HepG2 (cell line): ENCODE measurements around the gene ANXA6. TPM values are rescaled to one million over a fixed set of nuclear protein-coding genes. Genes with fewer than 3 reads are reported as not detected.

Experiments
- ATAC-seq: fragments of 200-7000 bp; cut with Tn5 transposase; 3 replicates; pipeline ENCODE4 v1.9.1; 2020; ENCODE audit warnings: mild to moderate bottlenecking, moderate library complexity
- BruUV-seq: library from RNA; stranded (reverse); fragments of 400-500 nt; replicated peaks from 2 replicates; lab custom pipeline; 2021; lab: Mats Ljungman, UMichigan
- CTCF ChIA-PET: fragments of 300-600 bp; formaldehyde crosslinking; extraction: SDS; loops from one replicate; lab custom pipeline; 2021; ENCODE audit warnings: low total read pairs, inconsistent platforms, low intra/inter-chr PET ratio; lab: Yijun Ruan, JAX
- POLR2A ChIA-PET: fragments of 350-600 bp; sonication (Branson Sonifier 250); formaldehyde crosslinking; loops from one replicate; lab custom pipeline; 2020; ENCODE audit warnings: antibody characterized with exemption, inconsistent platforms; lab: Yijun Ruan, JAX
- DNase-seq: peaks from one replicate; pipeline ENCODE4 v3.0.0-alpha.2; 2015; ENCODE audit warnings: low spot score
- FAIRE-seq: peaks from 3 replicates; lab custom pipeline; 2011; peaks lifted over from hg19 to GRCh38; lab: Jason Lieb, UNC
- H2AFZ ChIP-seq: one replicate; pipeline ENCODE4 v1.6.1; 2011; ENCODE audit warnings: low read length, inconsistent platforms
- H3K27ac ChIP-seq: fragments of 300-600 bp; 3 replicates; pipeline ENCODE4 v1.8.0; 2011; ENCODE audit warnings: mixed run types, mild to moderate bottlenecking, mixed read lengths, low read length, inconsistent platforms; ENCODE audit not compliant: insufficient read depth; ENCODE audit errors: extremely low read length
- H3K27me3 ChIP-seq, 2 experiments: fragments of 200-600 bp in 1 of 2; 2 replicates in 1 of 2; 3 replicates in 1 of 2; pipeline versions ENCODE4 v1.6.0 to v1.8.0; 2011; ENCODE audit warnings: low read length in 2 of 2, mild to moderate bottlenecking in 2 of 2, moderate library complexity in 2 of 2, inconsistent platforms in 1 of 2; ENCODE audit not compliant: insufficient read depth in 2 of 2, control insufficient read depth in 1 of 2
- H3K36me3 ChIP-seq, 2 experiments: fragments of 200-600 bp in 1 of 2; replicated peaks in 1 of 2; 2 replicates in 1 of 2; 3 replicates in 1 of 2; pipeline versions ENCODE4 v1.5.1 to v1.8.0; 2011; ENCODE audit warnings: low read length in 2 of 2, inconsistent platforms in 1 of 2; ENCODE audit not compliant: insufficient read depth in 2 of 2, control insufficient read depth in 1 of 2
- H3K4me1 ChIP-seq: 2 replicates; pipeline ENCODE4 v1.5.1; 2012; ENCODE audit warnings: low read length, inconsistent platforms; ENCODE audit not compliant: insufficient read depth
- H3K4me2 ChIP-seq: 2 replicates; pipeline ENCODE4 v1.6.0; 2011; ENCODE audit warnings: low read depth, low read length, inconsistent platforms
- H3K4me3 ChIP-seq, 3 experiments: fragments of 200-600 bp in 1 of 3; sonication (generic), shearing (Covaris generic) in 1 of 3; replicated peaks in 1 of 3; 2 replicates each; pipeline ENCODE4 v1.5.1; 2011 to 2016; ENCODE audit warnings: low read length in 3 of 3, inconsistent platforms in 2 of 3, low read depth in 2 of 3, mild to moderate bottlenecking in 2 of 3, control low read depth in 1 of 3, mixed read lengths in 1 of 3; ENCODE audit not compliant: insufficient read depth in 1 of 3
- H3K79me2 ChIP-seq: one replicate; pipeline ENCODE4 v1.6.1; 2011; ENCODE audit warnings: low read length, inconsistent platforms; ENCODE audit not compliant: insufficient read depth
- H3K9ac ChIP-seq: 2 replicates; pipeline ENCODE4 v1.6.0; 2011; ENCODE audit warnings: mild to moderate bottlenecking, low read depth, low read length, inconsistent platforms; ENCODE audit not compliant: insufficient read depth
- H3K9me3 ChIP-seq: 2 replicates; pipeline ENCODE4 v1.5.1; 2012; ENCODE audit warnings: mild to moderate bottlenecking, low read length
- H4K20me1 ChIP-seq: 2 replicates; pipeline ENCODE4 v1.6.0; 2011; ENCODE audit warnings: inconsistent platforms, mild to moderate bottlenecking, low read length, moderate library complexity; ENCODE audit not compliant: insufficient read depth
- HES4 ChIP-seq: sonication (generic); formaldehyde crosslinking; IDR thresholded peaks from 2 replicates; pipeline ENCODE4 v1.9.0; 2021; ENCODE audit warnings: mild to moderate bottlenecking, missing genetic modification reagents, borderline replicate concordance
- MAFK ChIP-seq, 2 experiments: IDR thresholded peaks in 1 of 2; conservative IDR thresholded peaks in 1 of 2; 2 replicates each; pipeline ENCODE4 v1.6.1; 2011; ENCODE audit warnings: improper control_type of control experiment in 2 of 2, low read length in 2 of 2
- RBM39 ChIP-seq: fragments of 200-400 bp; formaldehyde crosslinking; IDR thresholded peaks from one replicate; pipeline ENCODE4 v1.6.1; 2018; ENCODE audit warnings: antibody characterized with exemption, mild to moderate bottlenecking, low read depth, low read length; ENCODE audit not compliant: poor library complexity, severe bottlenecking
- ZNF512 ChIP-seq: sonication (generic); formaldehyde crosslinking; IDR thresholded peaks from 2 replicates; pipeline ENCODE4 v1.4.0; 2020; ENCODE audit warnings: mild to moderate bottlenecking, missing genetic modification reagents
- ZNF772 ChIP-seq: sonication (generic); formaldehyde crosslinking; IDR thresholded peaks from 2 replicates; pipeline ENCODE4 v1.5.0; 2020; ENCODE audit warnings: mild to moderate bottlenecking, missing genetic modification reagents
- WGBS: methylation state at CpG from one replicate; pipeline ENCODE4 v1.1.6; 2017; ENCODE audit warnings: low lambda C conversion rate; 5-methylcytosine and 5-hydroxymethylcytosine counted together
- in situ Hi-C: cut with HindIII; loops from 2 replicates; pipeline ENCODE4 v1.10.0; 2017; ENCODE audit warnings: low pct_unique_long_range_greater_than_20kb; ENCODE audit not compliant: extremely low pct_ligation_motif_present
- intact Hi-C: fragments of 100-400 bp; cut with micrococcal nuclease; formaldehyde crosslinking; loops from one replicate; pipeline ENCODE4 v1.10.0; 2022; ENCODE audit not compliant: unreplicated experiment
- polyA plus RNA-seq, 8 experiments: library from polyadenylated mRNA; depleted of rRNA in 3 of 8; stranded (reverse) in 7 of 8; unstranded in 1 of 8; fragments of >200 nt; fragmentation: Illumina TruSeq in 4 of 8; extraction: Trizol in 4 of 8; gene quantifications; 2 replicates each; pipeline versions ENCODE4 v1.2.1 to v1.2.3, GENCODE V29; 2011 to 2016; ENCODE audit warnings: low read depth in 4 of 8, missing spikeins in 1 of 8, mixed read lengths in 1 of 8; ENCODE audit not compliant: insufficient read depth in 1 of 8
- total RNA-seq, 5 experiments: library from RNA; depleted of rRNA; stranded (reverse); fragments of >200 nt; fragmentation: Illumina TruSeq; extraction: Trizol; gene quantifications; 2 replicates each; pipeline ENCODE4 v1.2.3, GENCODE V29; 2016; ENCODE audit warnings: low read depth in 1 of 5

ANXA6 gene
- total and polyA plus RNA-seq, 2 of the 13 experiments (the other 11 are each of a cell fraction or from before 2014, with no cell fraction given), result 103 to 125 TPM

GRCh38 chr5:151125421-151125820, 32.2 kb downstream of the ANXA6 start:
- H3K27ac ChIP-seq, result no peak overlapping the region
- FAIRE-seq (no peak), ATAC-seq (no peak), DNase-seq (no peak)
- intact Hi-C loops, result no loop called here
- peaks cover 40 to 77% of the 10 kb centered on the region in 2 experiments for H3K36me3 ChIP-seq
- no peak for TF ChIP-seq ZNF512
- TF ChIP-seq MAFK (conservative IDR thresholded peaks at IDR 0.05 in 1 of 2, IDR thresholded peaks at IDR 0.05 in 1 of 2; ENCODE audit: low read length in 2 of 2), result no peak
- TF ChIP-seq ZNF772, result no peak
- TF ChIP-seq HES4 (CRISPR knock-in tag), result no peak
- TF ChIP-seq RBM39, result no peak
- BruUV-seq, result no TSS peak
- in situ Hi-C loops, result loop anchor here (10.0 kb wide), 1 partner anchor 109 kb away; no protein-coding TSS in a partner anchor
- H3K9ac ChIP-seq, result no peak overlapping the region
- H3K4me2 ChIP-seq, result no peak overlapping the region
- no peak overlapping the region for H2AFZ ChIP-seq
- WGBS, result 82% methylated on average over 7 of the region's 7 CpGs
- H3K4me3 ChIP-seq, result no peak overlapping the region
- H3K9me3 ChIP-seq, result no peaks in the 10 kb centered on the region
- ChIA-PET CTCF (interaction anchor here (1.4 to 4.8 kb wide), 2 partner anchors 39 to 114 kb away, joined by 19 to 60 read pairs; no protein-coding TSS in a partner anchor), POLR2A (interaction anchor here (1.2 to 1.7 kb wide), 2 partner anchors 32 to 40 kb away, joined by 3 to 15 read pairs; partner anchors contain the start of gene ANXA6)
- H3K79me2 ChIP-seq, result no peaks in the 10 kb centered on the region
- 0 out of 2 replicates have a peak, but pooled peaks cover 4% of the 10 kb centered on the region for H3K4me1 ChIP-seq
- H3K27me3 ChIP-seq, result no peaks in the 10 kb centered on the region
- H4K20me1 ChIP-seq, result no peaks in the 10 kb centered on the region; the same call in 1 of the 2 replicates
